K562 (cell line): ENCODE results near the gene CTU1. TPM values are rescaled to one million over a fixed set of nuclear protein-coding genes. Genes with fewer than 3 reads are reported as not detected.

Experiments used
- ATAC-seq: fragments of 200-7000 bp; cut with Tn5 transposase; 3 replicates; pipeline ENCODE4 v1.9.1; 2020; ENCODE audit warnings: moderate library complexity
- BruUV-seq: library from RNA; stranded (reverse); fragments of 400-500 nt; replicated peaks from 2 replicates; lab custom pipeline; 2021; lab: Mats Ljungman, UMichigan
- CTCF ChIA-PET: fragments of 300-600 bp; formaldehyde crosslinking; extraction: SDS; loops from one replicate; lab custom pipeline; 2021; ENCODE audit warnings: low intra/inter-chr PET ratio; lab: Yijun Ruan, JAX
- POLR2A ChIA-PET: fragments of 300-600, 350-650 bp; sonication (Branson Sonifier 250); formaldehyde crosslinking; extraction: SDS; loops from one replicate; lab custom pipeline; 2021; ENCODE audit warnings: antibody characterized with exemption, inconsistent platforms; lab: Yijun Ruan, JAX
- DNase-seq, 4 experiments: peaks; one replicate each; pipeline versions ENCODE4 v3.0.0 to v3.0.0-alpha.2; 2011 to 2018; ENCODE audit warnings: low spot score in 3 of 4, mixed read lengths in 3 of 4; ENCODE audit errors: extremely low read depth in 1 of 4
- FAIRE-seq: peaks from 2 replicates; lab custom pipeline; 2011; peaks lifted over from hg19 to GRCh38; lab: Jason Lieb, UNC
- H2AFZ ChIP-seq: 2 replicates; pipeline ENCODE4 v1.6.0; 2011; ENCODE audit warnings: low read depth, low read length, control low read depth, inconsistent platforms
- H3K27ac ChIP-seq: fragments of 200-600 bp; 3 replicates; pipeline ENCODE4 v1.8.0; 2011; ENCODE audit warnings: low read depth, mild to moderate bottlenecking, control low read depth, inconsistent platforms, low read length, moderate library complexity, mixed read lengths; ENCODE audit errors: extremely low read depth
- H3K27me3 ChIP-seq, 2 experiments: fragments of 300-600 bp in 1 of 2; 2 replicates in 1 of 2; 3 replicates in 1 of 2; pipeline versions ENCODE4 v1.6.0 to v1.8.0; 2011; ENCODE audit warnings: inconsistent platforms in 2 of 2, low read length in 2 of 2, mild to moderate bottlenecking in 1 of 2, mixed read lengths in 1 of 2, moderate library complexity in 1 of 2; ENCODE audit not compliant: control insufficient read depth in 2 of 2, insufficient read depth in 2 of 2
- H3K36me3 ChIP-seq: fragments of 300-600 bp; 3 replicates; pipeline ENCODE4 v1.8.0; 2011; ENCODE audit warnings: mild to moderate bottlenecking, low read length, inconsistent platforms; ENCODE audit not compliant: control insufficient read depth, insufficient read depth
- H3K4me1 ChIP-seq, 2 experiments: fragments of 200-600 bp in 1 of 2; replicated peaks in 1 of 2; 2 replicates in 1 of 2; 3 replicates in 1 of 2; pipeline versions ENCODE4 v1.5.1 to v1.8.0; 2011; ENCODE audit warnings: inconsistent platforms in 2 of 2, low read length in 2 of 2, mild to moderate bottlenecking in 1 of 2, mixed read lengths in 1 of 2, moderate library complexity in 1 of 2; ENCODE audit not compliant: control insufficient read depth in 2 of 2, insufficient read depth in 2 of 2
- H3K4me2 ChIP-seq: 2 replicates; pipeline ENCODE4 v1.6.1; 2011; ENCODE audit warnings: low read length, control low read depth, inconsistent platforms, mixed read lengths; ENCODE audit not compliant: insufficient read depth
- H3K4me3 ChIP-seq: fragments of 200-600 bp; sonication (generic), shearing (Covaris generic); 2 replicates; pipeline ENCODE4 v1.5.1; 2016; ENCODE audit warnings: control low read depth, inconsistent platforms
- H3K79me2 ChIP-seq: fragments of 200-600 bp; 3 replicates; pipeline ENCODE4 v1.8.0; 2011; ENCODE audit warnings: low read length, inconsistent platforms; ENCODE audit not compliant: control insufficient read depth, insufficient read depth
- H3K9ac ChIP-seq, 2 experiments: 2 replicates each; pipeline versions ENCODE4 v1.6.0 to v1.6.1; 2011; ENCODE audit warnings: low read depth in 2 of 2, low read length in 2 of 2, control low read depth in 1 of 2, inconsistent platforms in 1 of 2, mild to moderate bottlenecking in 1 of 2, mixed read lengths in 1 of 2; ENCODE audit not compliant: insufficient read depth in 1 of 2
- H3K9me1 ChIP-seq: one replicate; pipeline ENCODE4 v1.6.0; 2011; ENCODE audit warnings: inconsistent platforms, mild to moderate bottlenecking, low read length, moderate library complexity; ENCODE audit not compliant: control insufficient read depth, insufficient read depth
- H3K9me3 ChIP-seq: replicated peaks from 2 replicates; pipeline ENCODE4 v1.5.1; 2011; ENCODE audit warnings: low read depth, low read length, inconsistent platforms; ENCODE audit not compliant: control insufficient read depth, insufficient read depth
- H4K20me1 ChIP-seq: replicated peaks from 2 replicates; pipeline ENCODE4 v1.6.1; 2011; ENCODE audit warnings: low read length, inconsistent platforms, mixed read lengths; ENCODE audit not compliant: control insufficient read depth, insufficient read depth
- IRF2 ChIP-seq: sonication (generic); formaldehyde crosslinking; IDR thresholded peaks from 2 replicates; pipeline ENCODE4 v1.8.1; 2022; ENCODE audit warnings: mild to moderate bottlenecking, missing genetic modification reagents
- LEF1 ChIP-seq: fragments of 450-650 bp; IDR thresholded peaks from 2 replicates; pipeline ENCODE4 v1.6.1; 2016; ENCODE audit warnings: mild to moderate bottlenecking
- NFIX ChIP-seq: fragments of 250-450 bp; sonication (Bioruptor Pico); IDR thresholded peaks from 2 replicates; pipeline ENCODE4 v1.4.0; 2020; ENCODE audit warnings: low read depth, mild to moderate bottlenecking, moderate library complexity
- PHB ChIP-seq: fragments of 250-450 bp; sonication (Bioruptor Pico); IDR thresholded peaks from 2 replicates; pipeline ENCODE4 v1.5.0; 2021
- RHOXF2B ChIP-seq: fragments of 250-450 bp; sonication (Bioruptor Pico); conservative IDR thresholded peaks from 2 replicates; pipeline ENCODE4 v1.5.1; 2021
- ZNF445 ChIP-seq: fragments of 250-450 bp; sonication (Bioruptor Pico); IDR thresholded peaks from 2 replicates; pipeline ENCODE4 v1.4.0; 2020; ENCODE audit warnings: low read depth, mild to moderate bottlenecking, moderate library complexity
- WGBS: fragments of 100-300 bp; shearing (Covaris generic); methylation state at CpG from one replicate; pipeline ENCODE4 v1.1.6; 2016; ENCODE audit warnings: low coverage, mixed read lengths; ENCODE audit not compliant: insufficient coverage; ENCODE audit errors: missing lambda C conversion rate; 5-methylcytosine and 5-hydroxymethylcytosine counted together
- in situ Hi-C: fragments of 300-500 bp; cut with MboI; formaldehyde crosslinking; loops from 4 replicates; pipeline ENCODE4 v1.15.0; 2018; ENCODE audit warnings: inconsistent platforms, mixed read lengths
- intact Hi-C: fragments of 100-400 bp; cut with micrococcal nuclease; formaldehyde crosslinking; loops from 2 replicates; pipeline ENCODE4 v1.14.2; 2022
- polyA plus RNA-seq, 8 experiments: library from polyadenylated mRNA; depleted of rRNA in 4 of 8; stranded (reverse) in 5 of 8; unstranded in 3 of 8; fragments of >200 nt; fragmentation: Nextera tagmentation in 2 of 8; fragmentation: Illumina TruSeq in 1 of 8; extraction: Ambion mirVana in 2 of 8; extraction: Trizol in 1 of 8; gene quantifications; 2 replicates each; pipeline versions ENCODE4 v1.2.1 to v1.2.3, GENCODE V29; 2011 to 2014; ENCODE audit warnings: inconsistent platforms in 1 of 8, missing spikeins in 1 of 8
- total RNA-seq, 7 experiments: library from RNA; depleted of rRNA in 6 of 7; stranded (reverse); fragments of >200 nt in 6 of 7; fragmentation: Illumina TruSeq in 2 of 7; extraction: Trizol in 2 of 7; gene quantifications; 2 replicates each; pipeline versions ENCODE4 v1.2.1 to v1.2.3, GENCODE V29; 2011 to 2021; ENCODE audit warnings: low replicate concordance in 1 of 7
- TF ChIP-seq, protein P1 (sequence below), 2 experiments: fragments of 150-350 bp in 1 of 2; IDR thresholded peaks; 2 replicates each; pipeline ENCODE4 v1.6.1; 2012 to 2016; ENCODE audit warnings: low read depth in 2 of 2, low read length in 2 of 2, mild to moderate bottlenecking in 1 of 2, moderate library complexity in 1 of 2

Gene CTU1
- total and polyA plus RNA-seq, 9 of the 15 experiments (the other 6 are each of a cell fraction or from before 2014, with no cell fraction given) = 0.03 to 18.4 (median 2.3) TPM; not detected in 1

DNA sequence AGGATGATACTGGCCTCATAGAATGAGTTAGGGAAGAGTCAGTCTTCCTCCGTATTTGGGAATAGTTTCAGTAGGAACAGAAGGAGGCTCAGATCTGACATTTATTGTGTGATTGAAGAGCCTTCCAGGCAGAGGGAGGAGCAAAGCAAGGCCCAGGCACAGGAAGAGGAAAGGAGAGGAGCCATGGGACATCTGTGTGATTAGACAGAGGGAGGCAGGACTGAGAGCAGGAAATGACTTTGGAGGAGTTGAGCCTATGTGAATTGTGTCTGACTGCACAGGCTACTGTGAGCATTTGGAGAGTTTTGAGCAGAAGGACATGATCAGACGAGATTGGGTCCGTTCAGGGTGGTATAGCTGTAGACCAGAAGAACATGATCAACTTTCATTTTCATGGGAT lies 42.4 kb upstream of the CTU1 start:
- Histone ChIP-seq H4K20me1 (no peaks in the 10 kb centered on the region), H3K27ac (no peak overlapping the region), H3K4me3 (no peak overlapping the region), H3K27me3 (peaks cover 18 to 52% of the 10 kb centered on the region in 2 experiments), H3K4me2 (no peak overlapping the region), H3K36me3 (no peaks in the 10 kb centered on the region), H2AFZ (no peak overlapping the region), H3K9me1 (no peaks in the 10 kb centered on the region), H3K9ac (no peak overlapping the region), H3K79me2 (no peaks in the 10 kb centered on the region), H3K4me1 (peaks cover 0 to 2% of the 10 kb centered on the region in 2 experiments; a peak in 2 of 5 replicates), H3K9me3 (no peaks in the 10 kb centered on the region)
- intact Hi-C loops = loop anchor here (10.0 kb wide), 1 partner anchor 504 kb away; no protein-coding TSS in a partner anchor
- in situ Hi-C loops = loop anchor here (25.0 kb wide), 1 partner anchor 512 kb away; no protein-coding TSS in a partner anchor
- POLR2A ChIA-PET = no interaction called here
- no peak for FAIRE-seq
- no TSS peak for BruUV-seq
- ATAC-seq = no peak
- CTCF ChIA-PET = no interaction called here
- whole genome bisulfite sequencing = 5% methylated on average over 3 of the region's 3 CpGs
- TF ChIP-seq PHB (no peak), IRF2 (CRISPR knock-in tag) (no peak), RHOXF2B (CRISPR knock-in tag) (no peak), LEF1 (no peak), NFIX (no peak), ZNF445 (CRISPR knock-in tag) (no peak)
- TF ChIP-seq, protein P1, sequence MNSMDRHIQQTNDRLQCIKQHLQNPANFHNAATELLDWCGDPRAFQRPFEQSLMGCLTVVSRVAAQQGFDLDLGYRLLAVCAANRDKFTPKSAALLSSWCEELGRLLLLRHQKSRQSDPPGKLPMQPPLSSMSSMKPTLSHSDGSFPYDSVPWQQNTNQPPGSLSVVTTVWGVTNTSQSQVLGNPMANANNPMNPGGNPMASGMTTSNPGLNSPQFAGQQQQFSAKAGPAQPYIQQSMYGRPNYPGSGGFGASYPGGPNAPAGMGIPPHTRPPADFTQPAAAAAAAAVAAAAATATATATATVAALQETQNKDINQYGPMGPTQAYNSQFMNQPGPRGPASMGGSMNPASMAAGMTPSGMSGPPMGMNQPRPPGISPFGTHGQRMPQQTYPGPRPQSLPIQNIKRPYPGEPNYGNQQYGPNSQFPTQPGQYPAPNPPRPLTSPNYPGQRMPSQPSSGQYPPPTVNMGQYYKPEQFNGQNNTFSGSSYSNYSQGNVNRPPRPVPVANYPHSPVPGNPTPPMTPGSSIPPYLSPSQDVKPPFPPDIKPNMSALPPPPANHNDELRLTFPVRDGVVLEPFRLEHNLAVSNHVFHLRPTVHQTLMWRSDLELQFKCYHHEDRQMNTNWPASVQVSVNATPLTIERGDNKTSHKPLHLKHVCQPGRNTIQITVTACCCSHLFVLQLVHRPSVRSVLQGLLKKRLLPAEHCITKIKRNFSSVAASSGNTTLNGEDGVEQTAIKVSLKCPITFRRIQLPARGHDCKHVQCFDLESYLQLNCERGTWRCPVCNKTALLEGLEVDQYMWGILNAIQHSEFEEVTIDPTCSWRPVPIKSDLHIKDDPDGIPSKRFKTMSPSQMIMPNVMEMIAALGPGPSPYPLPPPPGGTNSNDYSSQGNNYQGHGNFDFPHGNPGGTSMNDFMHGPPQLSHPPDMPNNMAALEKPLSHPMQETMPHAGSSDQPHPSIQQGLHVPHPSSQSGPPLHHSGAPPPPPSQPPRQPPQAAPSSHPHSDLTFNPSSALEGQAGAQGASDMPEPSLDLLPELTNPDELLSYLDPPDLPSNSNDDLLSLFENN (IDR thresholded peaks at IDR 0.05; ENCODE audit: low read depth in 2 of 2, low read length in 2 of 2) = no peak
- no peak for DNase-seq
